GM21825 (cell line): ENCODE measurements around the gene DNM1.

Source experiments
- ATAC-seq: cut with Tn5 transposase; IDR thresholded peaks from one replicate; pipeline ENCODE4 v1.9.1; 2021; ENCODE audit warnings: mild to moderate bottlenecking, moderate library complexity; ENCODE audit not compliant: unreplicated experiment

DNM1 gene

DNA sequence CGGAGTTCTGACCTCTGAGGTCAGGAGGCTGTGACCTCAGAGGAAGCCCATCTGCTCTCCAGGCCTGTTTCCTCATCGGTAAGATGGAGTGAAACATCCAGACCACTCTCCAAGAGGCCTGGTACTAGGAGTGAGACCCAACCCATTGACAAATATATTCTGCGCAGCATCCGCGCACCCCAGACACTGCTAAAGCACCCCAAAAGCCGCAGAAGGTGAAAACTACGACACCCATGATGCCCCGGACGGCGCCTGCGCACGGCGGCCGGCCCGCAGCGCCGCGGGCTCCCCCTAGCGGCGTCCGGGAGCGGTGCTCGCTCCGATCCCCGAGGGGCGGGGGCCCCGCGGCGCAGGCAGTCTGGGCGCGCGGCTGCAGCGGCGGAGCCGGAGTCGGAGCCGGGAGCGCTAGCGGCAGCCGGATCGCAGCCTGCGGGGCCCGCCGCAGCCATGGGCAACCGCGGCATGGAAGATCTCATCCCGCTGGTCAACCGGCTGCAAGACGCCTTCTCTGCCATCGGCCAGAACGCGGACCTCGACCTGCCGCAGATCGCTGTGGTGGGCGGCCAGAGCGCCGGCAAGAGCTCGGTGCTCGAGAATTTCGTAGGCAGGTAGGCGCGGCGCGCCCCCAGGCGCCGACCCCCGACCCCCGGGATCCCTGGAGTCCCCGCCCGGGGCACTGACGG lies at the start of gene DNM1:
Gene DNM1, plus strand, starts transcription at position 356 of the 683 bp plus-strand sequence. Its CDS starts 92 bp downstream, at position 448.
- peak; percentile 76 for ATAC-seq

DNA sequence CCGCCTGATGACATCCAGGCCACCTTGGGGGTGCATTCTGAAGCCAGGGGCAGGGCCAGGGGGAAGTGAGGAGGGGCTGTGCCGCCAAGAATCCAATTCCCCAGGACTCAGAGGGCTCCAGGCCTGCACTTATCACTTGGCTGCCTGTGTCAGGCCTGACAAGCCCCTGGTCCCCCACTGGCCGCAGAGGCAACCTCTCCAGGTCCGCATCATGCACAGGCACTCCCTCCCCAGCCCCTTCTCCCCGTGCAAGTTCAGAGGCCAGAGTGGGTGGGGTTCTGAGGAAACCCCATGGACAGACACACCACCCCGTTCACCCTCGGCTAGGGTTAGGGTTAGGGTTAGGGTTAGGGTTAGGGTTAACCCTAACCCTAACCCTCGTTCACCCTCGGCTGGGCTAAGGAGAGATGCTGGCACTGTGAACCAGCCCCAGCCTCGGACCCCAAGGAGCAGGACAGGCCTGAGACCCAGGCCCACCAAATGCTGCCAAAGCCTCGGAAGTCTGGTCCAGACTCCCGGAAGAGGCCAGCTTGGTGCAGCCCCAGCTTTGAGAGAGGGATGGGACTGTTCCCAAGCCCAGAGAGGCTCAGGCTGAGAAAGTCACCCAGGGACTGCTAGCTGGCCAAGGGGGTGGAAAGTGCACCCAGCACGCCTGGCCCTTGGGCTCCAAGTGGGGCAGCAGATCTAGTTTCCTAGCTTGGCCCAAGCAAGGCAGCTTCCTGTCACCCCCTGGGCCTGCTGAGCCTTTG lies 49.1 kb upstream of the DNM1 start:
- no peak for ATAC-seq

DNA sequence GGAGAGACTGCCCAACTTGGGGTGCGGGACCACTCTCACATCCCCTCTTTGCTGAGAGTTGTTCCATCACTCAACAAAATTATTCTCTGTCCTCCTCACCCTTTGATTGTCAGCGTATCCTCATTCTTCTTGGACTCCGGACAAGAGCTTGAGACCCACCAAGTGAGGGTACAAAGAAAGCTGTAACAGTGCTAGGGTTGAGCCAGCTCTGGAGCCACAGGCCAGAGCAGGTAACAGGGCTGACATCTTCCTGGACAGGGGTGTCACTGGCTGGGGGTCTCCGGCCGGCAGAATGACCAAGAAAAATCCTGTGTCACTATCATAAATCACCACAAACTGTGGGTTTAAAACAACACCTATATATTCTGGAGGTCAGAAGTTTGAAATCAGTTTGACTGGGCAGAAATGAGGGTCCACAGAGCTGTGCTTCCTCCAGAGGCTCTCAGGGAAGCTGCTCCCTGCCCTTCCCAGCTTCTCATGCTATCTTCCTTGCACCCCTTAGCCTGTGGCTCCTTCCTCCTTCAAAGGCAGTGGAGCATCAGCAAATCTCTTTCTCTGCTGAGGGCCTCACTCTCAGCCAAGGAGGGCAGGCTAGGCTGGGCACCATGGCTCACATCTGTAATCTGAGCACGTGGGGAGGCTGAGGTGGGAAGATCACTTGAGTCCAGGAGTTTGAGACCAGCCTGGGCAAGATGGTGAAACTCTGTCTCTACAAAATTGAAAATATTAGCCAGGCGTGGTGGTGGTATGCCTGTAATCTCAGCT lies 47.3 kb upstream of the DNM1 start:
- no peak for ATAC-seq

DNA sequence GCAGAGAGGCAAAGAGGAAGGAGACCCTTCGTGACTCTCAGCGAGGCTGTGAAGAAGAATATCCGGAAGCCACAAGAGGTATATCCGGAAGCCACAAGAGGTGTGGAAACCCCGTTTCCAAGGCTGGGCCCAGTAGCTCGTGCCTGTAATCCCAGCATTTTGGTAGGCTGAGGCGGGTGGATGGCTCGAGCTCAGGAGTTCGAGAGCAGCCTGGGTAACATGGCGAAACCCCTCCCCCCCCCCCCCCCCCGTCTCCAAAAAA lies 43.7 kb upstream of the DNM1 start:
- no peak for ATAC-seq

DNA sequence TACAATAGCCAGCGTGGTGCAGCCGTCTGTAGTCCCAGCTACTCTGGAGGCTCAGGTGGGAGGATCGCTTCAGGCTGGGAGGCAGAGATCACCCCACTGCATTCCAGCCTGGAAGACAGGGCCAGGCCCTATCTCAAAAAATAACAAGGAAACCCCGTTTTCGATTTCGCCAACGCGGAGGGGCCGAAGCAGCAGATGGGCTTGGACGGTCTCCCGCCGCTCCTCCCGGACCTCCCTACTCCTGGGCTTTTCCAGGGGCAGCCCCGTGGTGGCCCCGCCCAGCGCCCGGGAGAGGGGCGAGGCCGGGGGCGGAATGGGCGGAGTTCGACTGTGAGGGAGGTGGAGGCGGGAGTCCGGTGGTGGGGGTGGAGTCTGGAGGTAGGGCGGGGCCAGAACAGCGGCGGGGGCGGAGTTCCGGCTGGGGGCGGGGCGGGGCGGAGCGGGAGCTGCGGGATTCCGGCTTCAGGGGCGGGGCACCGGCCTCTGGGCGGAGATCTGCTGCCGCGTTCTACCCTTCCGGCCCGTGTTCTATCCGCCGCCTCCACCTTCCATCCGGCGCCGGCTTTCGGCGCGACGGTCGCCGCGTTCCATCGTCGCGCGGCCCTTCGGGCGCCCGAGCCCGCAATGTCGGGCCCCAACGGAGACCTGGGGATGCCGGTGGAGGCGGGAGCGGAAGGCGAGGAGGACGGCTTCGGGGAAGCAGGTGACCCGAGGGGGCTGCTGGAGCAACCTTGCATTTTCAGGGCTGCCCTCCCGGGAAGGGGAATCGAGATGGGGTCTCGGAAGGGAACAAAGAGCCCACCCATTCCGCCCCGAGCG lies 43.2 kb upstream of the DNM1 start, which contains the start of gene BBLN:
Gene BBLN, plus strand, starts transcription at position 482 of the 819 bp plus-strand sequence. Its CDS starts 143 bp downstream, at position 625.
- peak; percentile 67 for ATAC-seq

DNA sequence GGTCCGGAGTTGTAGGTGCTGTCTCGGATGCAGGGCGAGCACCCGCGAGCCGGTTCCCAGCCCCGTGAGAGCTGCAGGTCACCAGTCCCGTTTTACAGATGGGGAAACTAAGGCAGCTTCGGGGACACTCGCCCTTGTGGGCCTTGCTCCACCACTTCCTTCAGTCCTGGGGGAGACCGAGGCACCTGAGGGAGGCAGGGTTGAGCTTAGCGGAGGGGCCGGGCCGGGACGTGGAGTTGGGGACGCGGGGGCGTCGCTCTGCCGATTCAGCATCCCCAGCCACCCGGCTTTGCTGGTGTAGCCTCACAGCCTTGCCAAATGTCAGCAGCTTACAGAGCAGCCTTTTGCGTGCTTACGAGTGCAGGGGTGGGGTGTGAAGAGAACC lies 42.6 kb upstream of the DNM1 start:
- peak; percentile 3 for ATAC-seq

DNA sequence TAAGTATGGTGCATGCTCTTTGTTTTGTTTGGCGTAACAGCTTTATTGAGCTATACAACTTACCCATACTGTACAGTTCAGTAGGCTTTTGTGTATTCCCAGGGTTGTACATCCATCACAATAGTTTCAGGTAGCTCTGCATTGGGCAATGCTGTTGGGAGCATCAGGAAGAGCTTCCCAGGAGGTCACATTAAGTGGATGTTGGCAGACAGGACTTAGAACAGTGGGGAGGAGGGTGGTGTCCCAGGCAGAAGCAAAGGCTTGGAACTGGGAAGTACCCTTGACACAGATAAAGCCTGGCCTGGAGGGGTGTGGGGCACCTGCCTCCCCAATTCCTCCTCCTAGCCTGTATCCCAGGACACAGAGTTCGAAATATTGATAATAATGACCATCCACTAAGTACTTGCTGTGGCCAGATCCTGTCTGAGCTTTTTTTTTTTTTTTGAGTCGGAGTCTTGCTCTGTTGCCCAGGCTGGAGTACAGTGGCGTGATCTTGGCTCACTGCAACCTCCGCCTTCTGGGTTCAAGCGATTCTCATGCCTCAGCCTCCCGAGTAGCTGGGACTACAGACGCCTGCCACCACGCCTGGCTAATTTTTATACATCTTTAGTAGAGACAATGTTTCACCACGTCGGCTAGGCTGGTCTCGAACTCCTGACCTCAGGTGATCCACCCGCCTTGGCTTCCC lies 41.8 kb upstream of the DNM1 start:
- ATAC-seq = no peak

DNA sequence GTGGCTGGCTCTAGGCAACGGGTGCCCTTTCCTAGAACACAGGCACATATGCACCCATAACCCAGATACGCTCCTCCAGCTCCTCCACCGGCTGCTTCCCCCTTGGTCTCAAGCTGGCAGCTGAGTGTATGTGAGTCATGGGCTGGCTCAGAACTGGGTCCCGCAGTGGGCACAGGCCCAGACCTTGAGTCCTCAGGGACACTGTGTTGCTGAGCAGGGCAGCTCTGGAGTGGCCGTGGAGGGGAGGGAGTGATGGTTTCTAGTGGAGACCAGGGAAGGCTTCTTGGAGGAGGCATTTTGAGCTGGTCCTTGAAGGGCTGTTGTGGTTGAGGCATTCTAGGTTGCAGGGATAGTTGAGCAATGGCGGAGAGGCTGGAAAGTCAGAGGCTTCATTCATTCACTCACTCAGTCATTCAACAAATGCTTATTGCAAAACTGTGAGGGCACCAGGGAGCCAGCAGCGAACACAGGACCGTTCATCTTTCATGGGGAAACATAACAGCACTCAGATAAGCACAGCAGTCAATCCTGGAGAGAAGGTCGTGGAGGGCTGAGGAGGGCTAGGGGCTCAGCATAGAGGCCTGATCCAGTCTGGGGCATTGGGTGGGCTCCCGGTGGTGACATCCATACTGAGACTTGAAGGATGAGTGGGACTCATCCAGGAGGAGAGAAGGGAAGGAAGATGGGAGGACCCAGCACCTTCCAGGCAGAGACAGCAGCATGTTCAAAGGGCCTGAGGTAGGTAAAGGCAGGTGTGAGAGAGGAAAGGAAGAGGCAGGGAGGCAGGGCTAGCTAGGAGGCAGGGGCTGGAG lies 40.8 kb upstream of the DNM1 start:
- ATAC-seq = no peak

DNA sequence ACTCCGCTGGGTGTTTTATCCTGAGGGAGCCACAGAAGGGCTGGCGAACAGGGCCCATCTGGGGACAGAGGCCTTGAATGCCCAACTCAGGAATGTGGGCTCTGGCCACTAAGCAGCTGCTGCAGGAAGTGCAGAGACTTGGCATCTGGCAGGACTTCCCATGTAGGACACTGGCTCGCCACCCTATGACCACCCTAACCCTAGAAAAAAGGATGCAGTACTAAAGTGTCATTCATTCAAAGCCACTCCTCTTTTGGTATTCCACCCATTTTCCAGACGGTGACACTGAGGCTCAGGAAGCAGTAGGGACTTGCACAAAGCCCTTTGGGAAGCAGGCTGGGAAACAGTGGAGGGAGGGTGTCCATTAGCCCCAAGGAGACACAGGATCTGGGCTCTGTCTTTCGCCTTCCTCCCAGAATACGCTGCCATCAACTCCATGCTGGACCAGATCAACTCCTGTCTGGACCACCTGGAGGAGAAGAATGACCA lies 40.1 kb upstream of the DNM1 start:
- no peak for ATAC-seq

DNA sequence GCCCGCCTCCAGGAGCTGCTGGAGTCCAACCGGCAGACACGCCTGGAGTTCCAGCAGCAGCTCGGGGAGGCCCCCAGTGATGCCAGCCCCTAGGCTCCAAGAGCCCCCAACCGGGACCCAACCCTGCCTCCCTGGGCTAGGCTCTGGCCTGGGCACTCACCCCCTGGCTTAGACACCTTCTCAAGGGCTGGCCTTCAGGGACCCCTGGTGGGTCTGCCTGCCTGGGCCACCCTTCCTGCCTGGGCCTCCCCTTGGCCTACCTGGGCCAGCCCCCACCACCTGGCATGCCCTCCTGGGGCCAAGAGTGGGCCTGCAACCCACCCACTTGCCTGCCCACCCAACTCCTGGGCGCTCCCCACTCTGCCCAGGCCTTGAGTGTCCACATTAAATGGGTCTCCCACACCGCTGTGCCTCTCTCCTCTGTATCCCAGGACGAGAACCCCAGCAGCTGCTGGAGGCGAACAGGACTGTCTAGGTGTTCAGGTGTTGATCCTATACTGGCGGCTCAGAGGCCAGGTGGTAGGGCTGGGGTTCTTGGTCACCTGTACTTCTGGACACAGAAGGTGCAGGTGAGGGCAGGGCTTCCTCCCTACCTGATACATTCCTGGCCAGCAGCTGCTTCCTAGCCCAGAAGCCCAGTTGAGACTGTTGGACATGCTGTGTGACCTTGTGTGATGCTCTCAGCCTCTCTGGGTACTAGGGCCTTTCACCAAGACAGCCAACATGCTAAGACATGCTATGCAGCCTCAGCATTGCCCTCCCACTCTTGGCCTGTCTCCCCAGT lies 39.5 kb upstream of the DNM1 start:
- no peak for ATAC-seq

DNA sequence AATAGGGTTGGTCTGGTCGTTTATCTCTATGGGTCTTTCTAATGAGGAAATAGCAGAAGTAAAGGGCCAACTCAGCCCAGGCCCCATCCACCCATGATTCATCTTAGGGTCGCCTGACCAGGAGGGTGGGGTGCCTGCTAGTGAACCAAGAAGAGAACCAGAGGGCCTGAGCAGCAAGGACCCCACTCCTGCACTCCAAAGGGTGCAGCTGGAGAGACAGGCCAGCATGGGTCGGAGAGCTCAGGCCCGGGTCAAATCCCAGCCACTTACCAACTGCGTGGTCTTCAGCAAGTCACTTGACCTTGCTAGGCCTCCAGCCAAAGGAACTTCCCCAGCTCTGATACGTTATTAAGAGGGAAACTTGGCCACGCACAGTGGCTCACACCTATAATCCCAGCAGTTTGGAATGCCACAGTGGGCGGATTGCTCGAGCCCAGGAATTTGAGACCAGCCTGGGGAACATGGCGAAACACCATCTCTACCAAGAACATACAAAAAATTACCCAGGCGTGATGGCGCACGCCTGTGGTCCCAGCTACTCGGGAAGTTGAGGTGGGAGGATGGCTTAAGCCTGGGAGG lies 38.8 kb upstream of the DNM1 start:
- ATAC-seq = no peak

DNA sequence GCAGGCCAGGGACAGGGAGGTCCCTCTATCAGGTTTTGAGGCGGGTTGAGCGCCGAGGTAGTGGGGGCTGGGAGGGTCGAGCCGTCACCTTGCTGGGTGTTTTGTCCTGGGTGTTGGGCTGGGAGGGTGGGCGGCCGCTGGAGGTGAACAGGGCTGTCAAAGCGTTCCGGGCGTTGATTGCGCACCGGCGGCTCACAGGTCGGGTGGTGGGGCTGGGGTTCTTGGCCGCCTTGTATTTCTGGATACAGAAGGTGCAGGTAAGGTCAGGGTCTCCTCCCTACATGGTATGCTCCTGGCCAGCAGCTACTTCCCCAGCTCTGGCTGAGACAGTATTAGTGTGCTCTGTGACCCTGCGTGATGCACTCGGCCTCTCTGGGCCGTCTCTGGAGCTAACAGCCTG lies 37.0 kb upstream of the DNM1 start:
- no peak for ATAC-seq

DNA sequence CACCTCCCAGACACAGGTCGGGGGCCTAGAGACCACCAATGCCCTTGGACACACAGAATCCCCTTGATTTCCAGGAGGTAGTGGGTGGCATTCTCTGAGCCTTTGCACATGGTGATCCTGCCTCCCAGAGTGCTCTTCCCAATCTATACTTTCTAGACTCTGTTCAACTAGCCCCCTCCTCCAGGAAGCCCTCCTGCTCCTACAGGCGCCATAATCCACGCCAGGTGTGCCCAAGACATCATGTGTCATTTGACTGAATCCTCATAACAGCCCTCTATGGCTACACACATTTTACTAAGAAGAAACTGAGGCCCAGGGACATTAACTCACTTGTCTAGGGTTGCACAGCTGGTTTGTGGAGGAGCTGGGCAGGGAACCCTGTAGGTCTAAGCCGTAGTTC lies 36.0 kb upstream of the DNM1 start:
- ATAC-seq = no peak

DNA sequence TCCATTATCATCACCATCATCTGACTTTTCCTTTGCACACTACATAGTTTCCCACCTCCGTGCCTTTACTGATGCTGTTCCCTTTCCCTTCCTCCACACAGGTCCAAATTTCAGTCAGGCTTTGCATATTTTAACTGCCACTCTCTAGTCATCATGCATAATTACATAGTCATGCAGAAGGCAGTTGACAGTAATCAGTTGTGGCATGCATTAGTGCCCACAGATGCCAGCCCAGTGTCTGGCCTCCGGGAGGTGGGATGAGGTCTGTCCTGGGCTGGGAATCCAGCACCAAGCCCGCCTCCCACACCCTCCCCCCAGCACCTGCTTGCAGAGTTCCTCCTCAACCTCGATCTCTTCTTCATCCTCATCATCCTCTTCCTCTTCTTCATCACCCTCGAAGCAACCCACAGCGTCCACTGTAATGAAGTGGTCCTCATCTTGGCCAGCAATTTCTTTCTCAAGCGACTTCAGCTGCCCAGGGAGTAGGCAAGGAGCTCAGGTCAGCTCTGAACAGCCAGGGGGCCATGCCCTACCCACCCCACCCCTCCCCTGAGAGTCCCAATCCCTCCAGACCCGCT lies 34.4 kb upstream of the DNM1 start:
- no peak for ATAC-seq

DNA sequence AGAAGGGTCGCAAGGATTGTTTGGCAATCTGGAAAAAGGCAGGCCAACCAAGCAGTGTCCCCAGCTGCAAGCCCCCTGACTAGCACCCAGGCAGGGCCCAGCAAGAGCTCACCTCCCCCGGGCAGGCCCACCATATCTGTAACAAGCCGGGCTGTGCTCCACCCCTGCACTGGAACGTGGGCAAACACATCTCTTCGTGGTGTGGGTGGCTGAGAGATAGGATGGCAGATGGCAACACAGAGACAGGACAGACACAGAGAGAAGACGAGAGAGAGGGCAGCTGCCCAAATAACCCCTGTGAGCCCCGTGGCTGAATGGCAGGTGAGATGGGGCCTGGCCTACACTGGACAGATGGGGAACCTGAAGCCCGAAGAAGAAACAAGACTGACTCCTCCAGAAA lies 33.7 kb upstream of the DNM1 start:
- ATAC-seq = no peak

DNA sequence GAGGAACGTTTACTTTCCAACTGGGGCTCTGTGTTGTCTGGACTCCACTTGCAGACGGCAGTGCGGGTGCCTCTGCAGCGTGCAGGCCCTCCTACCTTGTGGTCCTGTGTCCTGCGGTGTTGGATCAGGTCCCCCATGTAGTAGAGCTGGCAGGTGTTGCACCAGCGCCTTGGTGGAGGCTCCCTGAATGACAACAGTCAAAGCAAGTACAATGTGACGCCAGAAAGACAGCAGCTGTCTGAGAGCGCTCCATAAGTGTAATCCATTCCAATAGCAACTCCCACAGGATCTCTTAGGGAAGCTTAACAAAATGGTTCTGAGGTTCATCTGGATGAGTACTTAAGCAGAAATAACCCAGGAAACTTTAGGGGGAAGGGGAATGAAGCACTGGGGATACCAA lies 33.3 kb upstream of the DNM1 start:
- ATAC-seq = no peak

DNA sequence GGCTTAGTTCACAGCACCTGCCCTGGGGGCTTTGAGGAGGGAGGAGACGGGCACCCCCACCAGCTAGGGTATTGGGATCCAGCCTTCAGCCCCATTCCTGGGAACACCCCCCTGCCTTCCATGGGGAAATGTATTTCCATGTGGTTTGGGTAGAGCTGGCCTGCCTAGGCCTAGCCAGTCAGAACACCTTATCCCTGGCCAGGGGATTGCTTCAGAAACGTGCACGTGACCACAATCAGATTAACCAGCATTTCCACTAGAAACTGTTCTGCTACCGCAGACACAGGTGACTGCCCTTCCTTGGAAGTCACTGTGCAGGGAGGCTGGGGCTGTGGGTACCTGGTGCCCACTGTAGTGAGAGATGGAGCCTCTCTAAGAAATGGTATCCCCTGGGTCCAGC lies 29.1 kb upstream of the DNM1 start:
- ATAC-seq = no peak

DNA sequence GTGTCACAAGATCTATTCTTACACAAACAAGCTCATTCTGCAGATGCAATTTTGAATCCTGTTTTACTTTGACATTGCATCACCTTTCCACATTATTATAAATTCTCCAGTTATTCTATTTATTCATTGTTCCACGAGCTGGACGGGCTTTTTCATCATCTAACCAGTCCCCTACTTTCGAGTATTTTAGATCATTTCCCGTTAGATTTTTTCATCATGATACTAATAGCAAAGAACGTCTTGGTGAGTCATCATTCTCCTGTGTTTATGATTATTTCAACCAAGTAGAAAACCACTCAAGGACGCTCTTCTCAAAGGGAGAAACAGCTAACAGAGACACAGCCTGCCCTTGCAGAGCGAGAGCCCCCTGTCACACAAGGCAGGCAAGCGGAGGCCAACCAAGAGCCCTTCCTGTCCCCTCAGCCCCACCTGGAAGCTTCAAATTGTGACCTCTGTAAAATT lies 28.0 kb upstream of the DNM1 start:
- ATAC-seq = no peak
